K562 (cell line): ENCODE data around the gene RNF13. TPM values are rescaled to one million over a fixed set of nuclear protein-coding genes. Genes with fewer than 3 reads are reported as not detected.

Source experiments
- ATAC-seq: fragments of 200-7000 bp; cut with Tn5 transposase; 3 replicates; pipeline ENCODE4 v1.9.1; 2020; ENCODE audit warnings: moderate library complexity
- BruUV-seq: library from RNA; stranded (reverse); fragments of 400-500 nt; replicated peaks from 2 replicates; lab custom pipeline; 2021; lab: Mats Ljungman, UMichigan
- CTCF ChIA-PET: fragments of 300-600 bp; formaldehyde crosslinking; extraction: SDS; loops from one replicate; lab custom pipeline; 2021; ENCODE audit warnings: low intra/inter-chr PET ratio; lab: Yijun Ruan, JAX
- POLR2A ChIA-PET: fragments of 300-600, 350-650 bp; sonication (Branson Sonifier 250); formaldehyde crosslinking; extraction: SDS; loops from one replicate; lab custom pipeline; 2021; ENCODE audit warnings: antibody characterized with exemption, inconsistent platforms; lab: Yijun Ruan, JAX
- DNase-seq, 4 experiments: peaks; one replicate each; pipeline versions ENCODE4 v3.0.0 to v3.0.0-alpha.2; 2011 to 2018; ENCODE audit warnings: low spot score in 3 of 4, mixed read lengths in 3 of 4; ENCODE audit errors: extremely low read depth in 1 of 4
- FAIRE-seq: peaks from 2 replicates; lab custom pipeline; 2011; peaks lifted over from hg19 to GRCh38; lab: Jason Lieb, UNC
- H2AFZ ChIP-seq: 2 replicates; pipeline ENCODE4 v1.6.0; 2011; ENCODE audit warnings: low read depth, low read length, control low read depth, inconsistent platforms
- H3K27ac ChIP-seq: fragments of 200-600 bp; 3 replicates; pipeline ENCODE4 v1.8.0; 2011; ENCODE audit warnings: low read depth, mild to moderate bottlenecking, control low read depth, inconsistent platforms, low read length, moderate library complexity, mixed read lengths; ENCODE audit errors: extremely low read depth
- H3K27me3 ChIP-seq, 2 experiments: fragments of 300-600 bp in 1 of 2; 2 replicates in 1 of 2; 3 replicates in 1 of 2; pipeline versions ENCODE4 v1.6.0 to v1.8.0; 2011; ENCODE audit warnings: inconsistent platforms in 2 of 2, low read length in 2 of 2, mild to moderate bottlenecking in 1 of 2, mixed read lengths in 1 of 2, moderate library complexity in 1 of 2; ENCODE audit not compliant: control insufficient read depth in 2 of 2, insufficient read depth in 2 of 2
- H3K36me3 ChIP-seq: fragments of 300-600 bp; 3 replicates; pipeline ENCODE4 v1.8.0; 2011; ENCODE audit warnings: mild to moderate bottlenecking, low read length, inconsistent platforms; ENCODE audit not compliant: control insufficient read depth, insufficient read depth
- H3K4me1 ChIP-seq, 2 experiments: fragments of 200-600 bp in 1 of 2; replicated peaks in 1 of 2; 2 replicates in 1 of 2; 3 replicates in 1 of 2; pipeline versions ENCODE4 v1.5.1 to v1.8.0; 2011; ENCODE audit warnings: inconsistent platforms in 2 of 2, low read length in 2 of 2, mild to moderate bottlenecking in 1 of 2, mixed read lengths in 1 of 2, moderate library complexity in 1 of 2; ENCODE audit not compliant: control insufficient read depth in 2 of 2, insufficient read depth in 2 of 2
- H3K4me2 ChIP-seq: 2 replicates; pipeline ENCODE4 v1.6.1; 2011; ENCODE audit warnings: low read length, control low read depth, inconsistent platforms, mixed read lengths; ENCODE audit not compliant: insufficient read depth
- H3K4me3 ChIP-seq: fragments of 200-600 bp; sonication (generic), shearing (Covaris generic); 2 replicates; pipeline ENCODE4 v1.5.1; 2016; ENCODE audit warnings: control low read depth, inconsistent platforms
- H3K79me2 ChIP-seq: fragments of 200-600 bp; 3 replicates; pipeline ENCODE4 v1.8.0; 2011; ENCODE audit warnings: low read length, inconsistent platforms; ENCODE audit not compliant: control insufficient read depth, insufficient read depth
- H3K9ac ChIP-seq, 2 experiments: 2 replicates each; pipeline versions ENCODE4 v1.6.0 to v1.6.1; 2011; ENCODE audit warnings: low read depth in 2 of 2, low read length in 2 of 2, control low read depth in 1 of 2, inconsistent platforms in 1 of 2, mild to moderate bottlenecking in 1 of 2, mixed read lengths in 1 of 2; ENCODE audit not compliant: insufficient read depth in 1 of 2
- H3K9me1 ChIP-seq: one replicate; pipeline ENCODE4 v1.6.0; 2011; ENCODE audit warnings: inconsistent platforms, mild to moderate bottlenecking, low read length, moderate library complexity; ENCODE audit not compliant: control insufficient read depth, insufficient read depth
- H3K9me3 ChIP-seq: replicated peaks from 2 replicates; pipeline ENCODE4 v1.5.1; 2011; ENCODE audit warnings: low read depth, low read length, inconsistent platforms; ENCODE audit not compliant: control insufficient read depth, insufficient read depth
- H4K20me1 ChIP-seq: replicated peaks from 2 replicates; pipeline ENCODE4 v1.6.1; 2011; ENCODE audit warnings: low read length, inconsistent platforms, mixed read lengths; ENCODE audit not compliant: control insufficient read depth, insufficient read depth
- DIDO1 ChIP-seq: fragments of 450-650 bp; IDR thresholded peaks from 2 replicates; pipeline ENCODE4 v1.6.1; 2016; ENCODE audit warnings: low read depth, missing biosample characterization, missing genetic modification characterization
- HMG20B ChIP-seq: fragments of 250-450 bp; sonication (Bioruptor Pico); IDR thresholded peaks from 2 replicates; pipeline ENCODE4 v1.5.0; 2021; ENCODE audit warnings: mild to moderate bottlenecking
- TBL1XR1 ChIP-seq, 2 experiments: IDR thresholded peaks; 2 replicates each; pipeline ENCODE4 v1.6.1; 2012; ENCODE audit warnings: improper control_type of control experiment in 2 of 2, low read length in 2 of 2, mild to moderate bottlenecking in 1 of 2
- ZNF212 ChIP-seq: fragments of 450-650 bp; formaldehyde crosslinking; IDR thresholded peaks from 2 replicates; pipeline ENCODE4 v1.4.0; 2020; ENCODE audit warnings: mild to moderate bottlenecking
- ZNF584 ChIP-seq: fragments of 200-800 bp; sonication (Bioruptor generic); IDR thresholded peaks from 2 replicates; pipeline ENCODE4 v1.6.1; 2016; ENCODE audit warnings: low read depth, mild to moderate bottlenecking, missing genetic modification characterization, missing compliant biosample characterization
- WGBS: fragments of 100-300 bp; shearing (Covaris generic); methylation state at CpG from one replicate; pipeline ENCODE4 v1.1.6; 2016; ENCODE audit warnings: low coverage, mixed read lengths; ENCODE audit not compliant: insufficient coverage; ENCODE audit errors: missing lambda C conversion rate; 5-methylcytosine and 5-hydroxymethylcytosine counted together
- in situ Hi-C: fragments of 300-500 bp; cut with MboI; formaldehyde crosslinking; loops from 4 replicates; pipeline ENCODE4 v1.15.0; 2018; ENCODE audit warnings: inconsistent platforms, mixed read lengths
- intact Hi-C: fragments of 100-400 bp; cut with micrococcal nuclease; formaldehyde crosslinking; loops from 2 replicates; pipeline ENCODE4 v1.14.2; 2022
- polyA plus RNA-seq, 8 experiments: library from polyadenylated mRNA; depleted of rRNA in 4 of 8; stranded (reverse) in 5 of 8; unstranded in 3 of 8; fragments of >200 nt; fragmentation: Nextera tagmentation in 2 of 8; fragmentation: Illumina TruSeq in 1 of 8; extraction: Ambion mirVana in 2 of 8; extraction: Trizol in 1 of 8; gene quantifications; 2 replicates each; pipeline versions ENCODE4 v1.2.1 to v1.2.3, GENCODE V29; 2011 to 2014; ENCODE audit warnings: inconsistent platforms in 1 of 8, missing spikeins in 1 of 8
- total RNA-seq, 7 experiments: library from RNA; depleted of rRNA in 6 of 7; stranded (reverse); fragments of >200 nt in 6 of 7; fragmentation: Illumina TruSeq in 2 of 7; extraction: Trizol in 2 of 7; gene quantifications; 2 replicates each; pipeline versions ENCODE4 v1.2.1 to v1.2.3, GENCODE V29; 2011 to 2021; ENCODE audit warnings: low replicate concordance in 1 of 7
- TF ChIP-seq, protein P1 (sequence below): fragments of 450-650 bp; formaldehyde crosslinking; IDR thresholded peaks from 2 replicates; pipeline ENCODE4 v1.4.0; 2020; ENCODE audit warnings: mild to moderate bottlenecking, moderate library complexity

Gene RNF13
- total and polyA plus RNA-seq, 9 of the 15 experiments (the other 6 are each of a cell fraction or from before 2014, with no cell fraction given), result 12.7 to 35.8 (median 18.9) TPM

- FAIRE-seq, result no peak
- no peak overlapping the region for H3K27ac ChIP-seq
- H3K9me1 ChIP-seq, result no peaks in the 10 kb centered on the region
- TF ChIP-seq ZNF212 (CRISPR knock-in tag), result no peak
- no peak for TF ChIP-seq ZNF584 (CRISPR knock-in tag)
- TF ChIP-seq DIDO1 (tag), result no peak
- TF ChIP-seq, protein P1, sequence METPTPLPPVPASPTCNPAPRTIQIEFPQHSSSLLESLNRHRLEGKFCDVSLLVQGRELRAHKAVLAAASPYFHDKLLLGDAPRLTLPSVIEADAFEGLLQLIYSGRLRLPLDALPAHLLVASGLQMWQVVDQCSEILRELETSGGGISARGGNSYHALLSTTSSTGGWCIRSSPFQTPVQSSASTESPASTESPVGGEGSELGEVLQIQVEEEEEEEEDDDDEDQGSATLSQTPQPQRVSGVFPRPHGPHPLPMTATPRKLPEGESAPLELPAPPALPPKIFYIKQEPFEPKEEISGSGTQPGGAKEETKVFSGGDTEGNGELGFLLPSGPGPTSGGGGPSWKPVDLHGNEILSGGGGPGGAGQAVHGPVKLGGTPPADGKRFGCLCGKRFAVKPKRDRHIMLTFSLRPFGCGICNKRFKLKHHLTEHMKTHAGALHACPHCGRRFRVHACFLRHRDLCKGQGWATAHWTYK (CRISPR knock-in tag), result no peak
- TF ChIP-seq TBL1XR1 (IDR thresholded peaks at IDR 0.05; ENCODE audit: low read length in 2 of 2), result no peak
- no peak for TF ChIP-seq HMG20B
- TF ChIP-seq, all 486 proteins: peak for 0
- in situ Hi-C loops (loop anchor here (25.0 kb wide), 1 partner anchor 549 kb away; no protein-coding TSS in a partner anchor), intact Hi-C loops (no loop called here)
- no peak overlapping the region for H3K4me3 ChIP-seq
- H3K9ac ChIP-seq, result no peak overlapping the region
- H4K20me1 ChIP-seq, result no peaks in the 10 kb centered on the region
- H3K4me1 ChIP-seq, result no peaks in the 10 kb centered on the region
- CTCF ChIA-PET, result no interaction called here
- H3K27me3 ChIP-seq, result no peaks in the 10 kb centered on the region
- ATAC-seq, result no peak
- H3K9me3 ChIP-seq, result no peaks in the 10 kb centered on the region
- H3K4me2 ChIP-seq, result no peak overlapping the region
- no TSS peak for BruUV-seq
- no peaks in the 10 kb centered on the region for H3K36me3 ChIP-seq
- H3K79me2 ChIP-seq, result no peaks in the 10 kb centered on the region
- WGBS, result 39% methylated on average over 2 of the region's 2 CpGs
- H2AFZ ChIP-seq, result no peak overlapping the region
- no peak for DNase-seq
- POLR2A ChIA-PET, result no interaction called here
These were observed 150.5 kb downstream of the RNF13 start for GRCh38 chr3:149963485-149963884.
